Measurements from ENCODE around the gene MRI1.

DNA sequence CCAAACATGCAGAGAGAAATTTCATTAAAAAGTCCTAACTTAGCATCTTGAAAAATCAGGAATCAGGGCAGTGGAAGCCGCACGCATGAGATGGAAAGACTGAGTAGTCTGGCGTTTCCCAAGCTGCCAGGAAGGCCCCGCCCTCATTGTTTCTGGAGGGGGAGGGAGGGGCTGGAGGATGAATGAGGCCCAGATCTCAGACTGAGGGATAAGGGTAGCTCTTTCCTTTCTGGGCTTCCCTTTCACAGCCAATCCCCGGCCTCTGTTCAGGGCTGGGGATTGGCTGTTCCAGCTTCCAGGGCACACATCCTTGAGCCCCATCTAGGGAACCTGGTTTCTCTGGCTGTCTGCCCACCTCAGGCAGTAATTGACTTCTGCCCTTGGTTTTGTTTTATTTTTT is 17.2 kb downstream of the MRI1 start:
- TF ChIP-seq POLR2AphosphoS5 (IDR thresholded peaks at IDR 0.05; ENCODE audit: borderline replicate concordance, low read depth, low read length) (no peak), EZH2 (IDR thresholded peaks at IDR 0.05) (no peak)

Data from SK-N-MC (cell line).